SK-N-SH (cell line): ENCODE data around the gene SLC30A3.
A peak's percentile ranks its signal among the peaks of the same experiment; 100 is the strongest.

Experiments
- EP300 ChIP-seq, 2 experiments: IDR thresholded peaks; 2 replicates each; pipeline versions ENCODE4 v1.4.0 to v1.6.1; 2012; ENCODE audit warnings: borderline replicate concordance in 1 of 2, low read depth in 1 of 2, low read length in 1 of 2
- EZH2phosphoT487 ChIP-seq: fragments of 200-600 bp; sonication (generic); IDR thresholded peaks from 2 replicates; pipeline ENCODE4 v1.6.1; 2017; ENCODE audit warnings: low read depth, mixed run types, mild to moderate bottlenecking, antibody characterized with exemption, moderate library complexity, borderline replicate concordance
- RXRA ChIP-seq: IDR thresholded peaks from 2 replicates; pipeline ENCODE4 v1.4.0; 2012; ENCODE audit warnings: low read depth, mild to moderate bottlenecking, borderline replicate concordance
- TF ChIP-seq, protein P1 (sequence below): IDR thresholded peaks from 2 replicates; pipeline ENCODE4 v1.4.0; 2012; ENCODE audit warnings: low read depth, borderline replicate concordance
- TF ChIP-seq, protein P2 (sequence below): fragments of 150-350 bp; IDR thresholded peaks from 2 replicates; pipeline ENCODE4 v1.6.1; 2017; ENCODE audit warnings: antibody characterized with exemption, low read length, low read depth, borderline replicate concordance
- TF ChIP-seq, protein P3 (sequence below): fragments of 200-600 bp; sonication (generic); IDR thresholded peaks from 2 replicates; pipeline ENCODE4 v1.6.1; 2017; ENCODE audit warnings: antibody characterized with exemption, mild to moderate bottlenecking, moderate library complexity

DNA sequence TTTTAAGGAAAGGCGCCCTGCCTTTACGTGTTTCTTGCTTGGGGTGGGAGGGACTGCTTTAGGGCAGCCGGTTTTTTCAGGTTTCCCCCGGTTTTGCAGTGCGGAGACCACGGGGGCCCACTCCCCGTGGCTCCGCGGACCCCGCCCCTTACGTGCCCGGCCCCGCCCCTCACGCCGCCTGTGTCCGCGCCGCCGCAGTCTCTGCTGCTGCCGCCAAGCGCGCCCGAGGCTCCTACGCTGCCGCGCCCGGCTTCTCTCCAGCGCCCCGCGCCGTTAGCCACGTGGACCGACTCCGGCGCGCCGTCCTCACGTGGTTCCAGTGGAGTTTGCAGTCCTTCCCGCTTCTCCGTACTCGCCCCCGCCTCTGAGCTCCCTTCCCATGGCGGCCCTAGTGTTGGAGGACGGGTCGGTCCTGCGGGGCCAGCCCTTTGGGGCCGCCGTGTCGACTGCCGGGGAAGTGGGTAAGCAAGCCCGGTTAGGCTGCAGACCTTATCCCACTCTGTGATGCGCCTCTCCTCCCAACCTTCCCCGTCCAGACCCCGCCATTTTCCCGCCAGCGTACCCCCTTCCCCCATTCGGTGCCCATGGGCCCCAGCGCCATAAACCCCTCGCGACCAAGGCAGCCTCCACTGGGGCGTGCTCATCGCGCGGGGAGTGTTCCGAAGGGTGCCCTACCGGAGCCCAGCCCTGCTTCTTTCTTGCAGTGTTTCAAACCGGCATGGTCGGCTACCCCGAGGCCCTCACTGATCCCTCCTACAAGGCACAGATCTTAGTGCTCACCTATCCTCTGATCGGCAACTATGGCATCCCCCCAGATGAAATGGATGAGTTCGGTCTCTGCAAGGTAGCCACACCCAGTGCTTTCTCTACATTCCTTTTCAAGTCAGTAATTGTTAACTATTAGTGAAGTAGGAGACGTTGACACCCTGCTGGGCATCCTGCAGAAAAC is 45.4 kb downstream of the SLC30A3 start, which contains the start of gene CAD:
- TF ChIP-seq, protein P1, sequence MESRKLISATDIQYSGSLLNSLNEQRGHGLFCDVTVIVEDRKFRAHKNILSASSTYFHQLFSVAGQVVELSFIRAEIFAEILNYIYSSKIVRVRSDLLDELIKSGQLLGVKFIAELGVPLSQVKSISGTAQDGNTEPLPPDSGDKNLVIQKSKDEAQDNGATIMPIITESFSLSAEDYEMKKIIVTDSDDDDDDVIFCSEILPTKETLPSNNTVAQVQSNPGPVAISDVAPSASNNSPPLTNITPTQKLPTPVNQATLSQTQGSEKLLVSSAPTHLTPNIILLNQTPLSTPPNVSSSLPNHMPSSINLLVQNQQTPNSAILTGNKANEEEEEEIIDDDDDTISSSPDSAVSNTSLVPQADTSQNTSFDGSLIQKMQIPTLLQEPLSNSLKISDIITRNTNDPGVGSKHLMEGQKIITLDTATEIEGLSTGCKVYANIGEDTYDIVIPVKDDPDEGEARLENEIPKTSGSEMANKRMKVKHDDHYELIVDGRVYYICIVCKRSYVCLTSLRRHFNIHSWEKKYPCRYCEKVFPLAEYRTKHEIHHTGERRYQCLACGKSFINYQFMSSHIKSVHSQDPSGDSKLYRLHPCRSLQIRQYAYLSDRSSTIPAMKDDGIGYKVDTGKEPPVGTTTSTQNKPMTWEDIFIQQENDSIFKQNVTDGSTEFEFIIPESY, result no peak
- TF ChIP-seq, protein P2, sequence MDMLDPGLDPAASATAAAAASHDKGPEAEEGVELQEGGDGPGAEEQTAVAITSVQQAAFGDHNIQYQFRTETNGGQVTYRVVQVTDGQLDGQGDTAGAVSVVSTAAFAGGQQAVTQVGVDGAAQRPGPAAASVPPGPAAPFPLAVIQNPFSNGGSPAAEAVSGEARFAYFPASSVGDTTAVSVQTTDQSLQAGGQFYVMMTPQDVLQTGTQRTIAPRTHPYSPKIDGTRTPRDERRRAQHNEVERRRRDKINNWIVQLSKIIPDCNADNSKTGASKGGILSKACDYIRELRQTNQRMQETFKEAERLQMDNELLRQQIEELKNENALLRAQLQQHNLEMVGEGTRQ, result peak; percentile 72
- TF ChIP-seq, protein P3, sequence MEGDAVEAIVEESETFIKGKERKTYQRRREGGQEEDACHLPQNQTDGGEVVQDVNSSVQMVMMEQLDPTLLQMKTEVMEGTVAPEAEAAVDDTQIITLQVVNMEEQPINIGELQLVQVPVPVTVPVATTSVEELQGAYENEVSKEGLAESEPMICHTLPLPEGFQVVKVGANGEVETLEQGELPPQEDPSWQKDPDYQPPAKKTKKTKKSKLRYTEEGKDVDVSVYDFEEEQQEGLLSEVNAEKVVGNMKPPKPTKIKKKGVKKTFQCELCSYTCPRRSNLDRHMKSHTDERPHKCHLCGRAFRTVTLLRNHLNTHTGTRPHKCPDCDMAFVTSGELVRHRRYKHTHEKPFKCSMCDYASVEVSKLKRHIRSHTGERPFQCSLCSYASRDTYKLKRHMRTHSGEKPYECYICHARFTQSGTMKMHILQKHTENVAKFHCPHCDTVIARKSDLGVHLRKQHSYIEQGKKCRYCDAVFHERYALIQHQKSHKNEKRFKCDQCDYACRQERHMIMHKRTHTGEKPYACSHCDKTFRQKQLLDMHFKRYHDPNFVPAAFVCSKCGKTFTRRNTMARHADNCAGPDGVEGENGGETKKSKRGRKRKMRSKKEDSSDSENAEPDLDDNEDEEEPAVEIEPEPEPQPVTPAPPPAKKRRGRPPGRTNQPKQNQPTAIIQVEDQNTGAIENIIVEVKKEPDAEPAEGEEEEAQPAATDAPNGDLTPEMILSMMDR, result peak; percentile 21
- TF ChIP-seq EP300 (IDR thresholded peaks at IDR 0.05; ENCODE audit: borderline replicate concordance in 1 of 2, low read depth in 1 of 2, low read length in 1 of 2) (no peak; a peak in 1 of 4 replicates), EZH2phosphoT487 (no peak), RXRA (no peak)
